ENCODE measurements around the gene GNG7. TPM values are rescaled to one million over a fixed set of nuclear protein-coding genes. Genes with fewer than 3 reads are reported as not detected.

Gene GNG7
- total and polyA plus RNA-seq, 2 donors (not counting 3 experiments of a cell fraction or from before 2014, with no cell fraction given), result 0.29 to 0.84 TPM

GRCh38 chr19:2631213-2631821 lies 71.2 kb downstream of the GNG7 start:
- TF ChIP-seq MYC (IDR thresholded peaks at IDR 0.05; ENCODE audit: low read depth, low read length), result no peak
- no peak for TF ChIP-seq POLR2A (IDR thresholded peaks at IDR 0.05; ENCODE audit: low read depth, low read length)
- peak; percentile 13 for TF ChIP-seq GATA2 (IDR thresholded peaks at IDR 0.05; ENCODE audit: insufficient read depth, insufficient read length, low read depth, low read length)
- no peak for TF ChIP-seq MAX (IDR thresholded peaks at IDR 0.05; ENCODE audit: insufficient read depth, insufficient read length)
- no peak for TF ChIP-seq JUN (IDR thresholded peaks at IDR 0.05; ENCODE audit: borderline replicate concordance, insufficient read depth, insufficient read length, low read depth)
- peak; percentile 22 for TF ChIP-seq POLR2AphosphoS5 (IDR thresholded peaks at IDR 0.05; ENCODE audit: insufficient read depth, low read depth, low read length)
- no peak for TF ChIP-seq FOS (IDR thresholded peaks at IDR 0.05; ENCODE audit: borderline replicate concordance, insufficient read depth, low read length)
- CTCF ChIA-PET, result interaction anchor here (7.6 kb wide), 1 partner anchor 13 kb away, joined by 171 read pairs; no protein-coding TSS in a partner anchor
- no peak overlapping the region for H3K9ac ChIP-seq (replicated peaks; ENCODE audit: extremely low read depth, insufficient read depth, low read length)
- H3K27me3 ChIP-seq (ENCODE audit: control insufficient read depth in 2 of 2, insufficient read depth in 2 of 2, low read length in 2 of 2), result no peaks in the 10 kb centered on the region
- intact Hi-C loops (cut with micrococcal nuclease) (no loop called here), dilution Hi-C loops (cut with MboI; ENCODE audit: extremely low pct_ligation_motif_present, low sequenced_read_pairs) (no loop called here)
- H3K4me3 ChIP-seq (replicated peaks in 1 of 3; ENCODE audit: insufficient read depth in 1 of 3, low read depth in 1 of 3, low read length in 3 of 3), result no peak overlapping the region
- H3K27ac ChIP-seq (ENCODE audit: insufficient read depth, low read depth, low read length), result no peak overlapping the region
- H3K9me1 ChIP-seq (replicated peaks; ENCODE audit: control insufficient read depth, extremely low read depth, insufficient read depth, low read length), result no peaks in the 10 kb centered on the region
- no TSS peak for BruUV-seq (replicated peaks)
- no peaks in the 10 kb centered on the region for H3K36me3 ChIP-seq (ENCODE audit: control insufficient read depth in 2 of 2, extremely low read depth in 1 of 2, insufficient read depth in 2 of 2, low read length in 2 of 2)
- no peaks in the 10 kb centered on the region for H4K20me1 ChIP-seq (replicated peaks; ENCODE audit: control insufficient read depth, extremely low read depth, insufficient read depth, low read length)
- FAIRE-seq, result no peak
- no peaks in the 10 kb centered on the region for H3K79me2 ChIP-seq (ENCODE audit: control insufficient read depth, insufficient read depth, low read length)
- H3K4me2 ChIP-seq (ENCODE audit: insufficient read depth, low read length), result no peak overlapping the region
- POLR2A ChIA-PET, result interaction anchor here (2.1 kb wide), 1 partner anchor 155 kb away, joined by 6 read pairs; the partner anchor contains the start of gene GADD45B
- no peak overlapping the region for H2AFZ ChIP-seq (ENCODE audit: low read depth, low read length)
- DNase-seq (ENCODE audit: low read depth, low spot score), result peak; percentile 13
- H3K9me3 ChIP-seq (replicated peaks; ENCODE audit: control insufficient read depth, insufficient read depth, low read length), result peaks cover 2% of the 10 kb centered on the region
- peaks cover 19% of the 10 kb centered on the region for H3K4me1 ChIP-seq (ENCODE audit: control insufficient read depth, extremely low read depth, insufficient read depth, low read length)

All from endothelial cell of umbilical vein (primary cell).